ENCODE measurements around the gene FOXN3.

DNA sequence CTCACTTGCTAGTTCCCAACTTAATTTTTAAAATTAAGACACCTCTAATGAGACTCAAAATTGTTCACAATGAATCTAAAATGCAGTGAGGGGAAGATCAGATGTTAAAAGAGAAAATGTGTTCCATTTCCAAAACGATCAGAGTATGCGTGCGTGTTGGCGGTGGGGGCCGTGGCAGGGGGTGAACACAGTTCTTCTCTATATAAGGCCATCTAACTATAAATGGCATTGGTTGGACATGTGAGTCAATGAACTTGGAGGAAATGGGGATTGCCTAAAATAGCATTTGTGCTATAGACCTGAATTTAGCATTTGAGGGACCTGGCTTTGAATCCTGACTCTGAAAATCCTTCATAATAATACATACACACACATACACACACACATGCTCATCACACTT, 149.4 kb downstream of the FOXN3 start:
- TF ChIP-seq EZH2 (IDR thresholded peaks at IDR 0.05; ENCODE audit: borderline replicate concordance, low read depth, low read length, severe bottlenecking) (no peak), POLR2A (IDR thresholded peaks at IDR 0.05; ENCODE audit: low read depth, low read length) (no peak), JUN (IDR thresholded peaks at IDR 0.05; ENCODE audit: borderline replicate concordance, insufficient read depth, insufficient read length, low read depth) (no peak)
- TF ChIP-seq, protein P1, sequence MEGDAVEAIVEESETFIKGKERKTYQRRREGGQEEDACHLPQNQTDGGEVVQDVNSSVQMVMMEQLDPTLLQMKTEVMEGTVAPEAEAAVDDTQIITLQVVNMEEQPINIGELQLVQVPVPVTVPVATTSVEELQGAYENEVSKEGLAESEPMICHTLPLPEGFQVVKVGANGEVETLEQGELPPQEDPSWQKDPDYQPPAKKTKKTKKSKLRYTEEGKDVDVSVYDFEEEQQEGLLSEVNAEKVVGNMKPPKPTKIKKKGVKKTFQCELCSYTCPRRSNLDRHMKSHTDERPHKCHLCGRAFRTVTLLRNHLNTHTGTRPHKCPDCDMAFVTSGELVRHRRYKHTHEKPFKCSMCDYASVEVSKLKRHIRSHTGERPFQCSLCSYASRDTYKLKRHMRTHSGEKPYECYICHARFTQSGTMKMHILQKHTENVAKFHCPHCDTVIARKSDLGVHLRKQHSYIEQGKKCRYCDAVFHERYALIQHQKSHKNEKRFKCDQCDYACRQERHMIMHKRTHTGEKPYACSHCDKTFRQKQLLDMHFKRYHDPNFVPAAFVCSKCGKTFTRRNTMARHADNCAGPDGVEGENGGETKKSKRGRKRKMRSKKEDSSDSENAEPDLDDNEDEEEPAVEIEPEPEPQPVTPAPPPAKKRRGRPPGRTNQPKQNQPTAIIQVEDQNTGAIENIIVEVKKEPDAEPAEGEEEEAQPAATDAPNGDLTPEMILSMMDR (IDR thresholded peaks at IDR 0.05; ENCODE audit: extremely low read depth in 1 of 2, insufficient read depth in 1 of 2, low read depth in 1 of 2, low read length in 2 of 2): no peak
